ENCODE results near the gene RAB17.

RAB17 gene

DNA sequence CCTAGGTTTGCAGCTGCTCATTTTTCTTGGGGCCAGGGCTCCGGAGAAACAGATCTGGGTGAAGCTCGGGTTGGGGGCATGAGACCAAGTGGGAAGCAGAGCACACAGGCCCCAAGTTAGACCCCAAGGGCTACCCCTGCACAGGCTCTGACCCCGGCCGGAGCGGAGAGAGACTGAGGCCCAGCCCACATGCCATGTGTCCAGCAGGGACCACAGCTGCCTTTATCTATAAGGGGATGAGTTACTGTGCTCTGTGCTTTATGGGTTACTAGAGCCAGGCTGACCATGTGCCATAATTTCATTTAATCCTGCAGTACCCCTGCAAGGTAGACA lies 54.5 kb downstream of the RAB17 start:
- TF ChIP-seq, protein P1, sequence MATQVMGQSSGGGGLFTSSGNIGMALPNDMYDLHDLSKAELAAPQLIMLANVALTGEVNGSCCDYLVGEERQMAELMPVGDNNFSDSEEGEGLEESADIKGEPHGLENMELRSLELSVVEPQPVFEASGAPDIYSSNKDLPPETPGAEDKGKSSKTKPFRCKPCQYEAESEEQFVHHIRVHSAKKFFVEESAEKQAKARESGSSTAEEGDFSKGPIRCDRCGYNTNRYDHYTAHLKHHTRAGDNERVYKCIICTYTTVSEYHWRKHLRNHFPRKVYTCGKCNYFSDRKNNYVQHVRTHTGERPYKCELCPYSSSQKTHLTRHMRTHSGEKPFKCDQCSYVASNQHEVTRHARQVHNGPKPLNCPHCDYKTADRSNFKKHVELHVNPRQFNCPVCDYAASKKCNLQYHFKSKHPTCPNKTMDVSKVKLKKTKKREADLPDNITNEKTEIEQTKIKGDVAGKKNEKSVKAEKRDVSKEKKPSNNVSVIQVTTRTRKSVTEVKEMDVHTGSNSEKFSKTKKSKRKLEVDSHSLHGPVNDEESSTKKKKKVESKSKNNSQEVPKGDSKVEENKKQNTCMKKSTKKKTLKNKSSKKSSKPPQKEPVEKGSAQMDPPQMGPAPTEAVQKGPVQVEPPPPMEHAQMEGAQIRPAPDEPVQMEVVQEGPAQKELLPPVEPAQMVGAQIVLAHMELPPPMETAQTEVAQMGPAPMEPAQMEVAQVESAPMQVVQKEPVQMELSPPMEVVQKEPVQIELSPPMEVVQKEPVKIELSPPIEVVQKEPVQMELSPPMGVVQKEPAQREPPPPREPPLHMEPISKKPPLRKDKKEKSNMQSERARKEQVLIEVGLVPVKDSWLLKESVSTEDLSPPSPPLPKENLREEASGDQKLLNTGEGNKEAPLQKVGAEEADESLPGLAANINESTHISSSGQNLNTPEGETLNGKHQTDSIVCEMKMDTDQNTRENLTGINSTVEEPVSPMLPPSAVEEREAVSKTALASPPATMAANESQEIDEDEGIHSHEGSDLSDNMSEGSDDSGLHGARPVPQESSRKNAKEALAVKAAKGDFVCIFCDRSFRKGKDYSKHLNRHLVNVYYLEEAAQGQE (IDR thresholded peaks at IDR 0.05; ENCODE audit: insufficient read depth in 1 of 2, low read depth in 2 of 2, low read length in 2 of 2), result no peak
- no peak for TF ChIP-seq TAF1 (IDR thresholded peaks at IDR 0.05; ENCODE audit: borderline replicate concordance, insufficient read depth, low read length)
- TF ChIP-seq SIN3A (IDR thresholded peaks at IDR 0.05; ENCODE audit: borderline replicate concordance, insufficient read depth, low read length), result no peak
- no peak for TF ChIP-seq POLR2AphosphoS5 (IDR thresholded peaks at IDR 0.05; ENCODE audit: low read depth, low read length)
- no peak for TF ChIP-seq FOXP2 (optimal IDR thresholded peaks at IDR 0.05; ENCODE audit: borderline replicate concordance, extremely low read depth, extremely low read length, insufficient read depth)

DNA sequence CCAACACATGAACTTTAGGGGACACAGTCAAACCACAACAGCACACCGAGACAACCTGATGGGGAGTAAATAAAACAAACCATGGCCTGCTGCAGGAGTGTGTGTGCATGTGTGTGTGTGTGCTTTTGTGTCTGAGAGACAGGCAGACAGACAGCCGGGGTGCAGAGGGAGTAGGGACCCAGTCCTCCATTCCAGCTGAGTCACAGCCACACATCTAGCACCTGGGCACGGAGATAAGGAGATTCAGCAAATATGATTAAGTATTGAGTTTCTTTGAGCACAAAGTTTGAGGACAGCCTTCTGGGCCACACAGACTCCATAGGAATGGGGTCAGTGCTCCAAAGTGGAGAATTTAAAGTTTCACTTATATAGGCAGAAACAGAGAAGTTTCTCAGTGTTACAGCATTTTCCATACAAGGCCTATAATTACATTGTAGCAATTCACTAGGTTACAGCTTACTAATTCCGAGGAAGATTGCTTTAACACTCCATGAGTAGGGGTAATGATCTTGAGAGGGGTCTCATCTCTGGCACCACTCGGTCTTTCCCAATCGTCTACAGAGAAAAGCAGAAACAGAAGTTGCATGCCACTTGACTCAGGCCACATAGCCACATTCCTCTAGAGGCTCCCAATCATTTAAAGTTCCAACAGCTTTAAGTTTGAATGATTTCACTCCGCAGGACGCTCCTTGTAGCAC lies 55.0 kb downstream of the RAB17 start:
- TF ChIP-seq POLR2AphosphoS5 (IDR thresholded peaks at IDR 0.05; ENCODE audit: low read depth, low read length), result no peak
- TF ChIP-seq SIN3A (IDR thresholded peaks at IDR 0.05; ENCODE audit: borderline replicate concordance, insufficient read depth, low read length), result no peak
- no peak for TF ChIP-seq FOXP2 (optimal IDR thresholded peaks at IDR 0.05; ENCODE audit: borderline replicate concordance, extremely low read depth, extremely low read length, insufficient read depth)
- no peak for TF ChIP-seq TAF1 (IDR thresholded peaks at IDR 0.05; ENCODE audit: borderline replicate concordance, insufficient read depth, low read length)
- TF ChIP-seq, protein P1 (IDR thresholded peaks at IDR 0.05; ENCODE audit: insufficient read depth in 1 of 2, low read depth in 2 of 2, low read length in 2 of 2), result no peak

DNA sequence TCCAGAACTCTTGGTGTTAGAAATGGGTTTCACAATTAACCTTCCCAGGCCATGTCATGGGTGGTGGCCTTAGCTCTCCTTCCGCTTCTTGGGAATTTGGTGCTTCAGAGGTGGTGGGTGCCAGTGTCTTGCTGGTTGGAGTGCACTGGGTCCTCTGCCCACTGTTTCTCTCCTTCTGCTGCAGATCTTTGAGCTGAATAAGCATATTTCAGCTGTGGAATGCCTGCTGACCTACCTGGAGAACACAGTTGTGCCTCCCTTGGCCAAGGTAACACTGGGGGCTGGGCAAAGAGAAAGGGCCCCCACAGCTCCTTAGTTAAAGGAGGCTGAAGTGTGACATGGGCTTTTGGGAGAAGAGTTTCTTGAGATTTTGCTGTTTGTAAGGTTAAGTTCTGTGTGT lies 56.2 kb downstream of the RAB17 start:
- TF ChIP-seq SIN3A (IDR thresholded peaks at IDR 0.05; ENCODE audit: borderline replicate concordance, insufficient read depth, low read length), result no peak
- TF ChIP-seq TAF1 (IDR thresholded peaks at IDR 0.05; ENCODE audit: borderline replicate concordance, insufficient read depth, low read length), result no peak
- TF ChIP-seq POLR2AphosphoS5 (IDR thresholded peaks at IDR 0.05; ENCODE audit: low read depth, low read length), result no peak
- TF ChIP-seq, protein P1 (IDR thresholded peaks at IDR 0.05; ENCODE audit: insufficient read depth in 1 of 2, low read depth in 2 of 2, low read length in 2 of 2), result no peak
- no peak for TF ChIP-seq FOXP2 (optimal IDR thresholded peaks at IDR 0.05; ENCODE audit: borderline replicate concordance, extremely low read depth, extremely low read length, insufficient read depth)

DNA sequence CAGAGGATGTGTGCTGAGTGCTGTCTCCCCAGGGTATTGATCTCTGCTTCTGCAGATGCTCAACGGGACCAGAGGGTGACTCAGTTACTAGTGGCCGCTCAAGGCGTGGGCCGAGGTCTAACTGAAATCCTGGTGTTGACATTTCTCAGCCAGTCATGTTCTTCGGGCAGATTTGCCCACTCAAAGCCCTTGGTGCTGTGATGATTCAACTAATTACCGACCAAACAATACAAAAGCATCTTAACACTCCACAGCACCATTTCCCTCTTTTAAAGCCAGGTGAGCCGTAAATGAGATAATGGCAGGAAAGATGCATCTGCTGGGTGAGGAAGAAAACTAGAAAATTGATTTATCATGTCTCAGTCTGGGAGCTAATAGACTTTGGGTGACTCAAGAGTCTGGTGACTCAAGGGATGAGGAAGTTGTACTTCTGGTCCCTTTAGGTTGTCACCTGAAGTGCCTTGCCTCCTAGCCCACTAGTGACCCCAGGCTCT lies 56.8 kb downstream of the RAB17 start:
- no peak for TF ChIP-seq FOXP2 (optimal IDR thresholded peaks at IDR 0.05; ENCODE audit: borderline replicate concordance, extremely low read depth, extremely low read length, insufficient read depth)
- TF ChIP-seq TAF1 (IDR thresholded peaks at IDR 0.05; ENCODE audit: borderline replicate concordance, insufficient read depth, low read length), result no peak
- TF ChIP-seq, protein P1 (IDR thresholded peaks at IDR 0.05; ENCODE audit: insufficient read depth in 1 of 2, low read depth in 2 of 2, low read length in 2 of 2), result no peak
- no peak for TF ChIP-seq POLR2AphosphoS5 (IDR thresholded peaks at IDR 0.05; ENCODE audit: low read depth, low read length)
- TF ChIP-seq SIN3A (IDR thresholded peaks at IDR 0.05; ENCODE audit: borderline replicate concordance, insufficient read depth, low read length), result no peak
